ENCODE measurements around the gene EEPD1.
"Not testable (repeated sequence)": the region's sequence is repeated elsewhere in the genome, so short reads cannot be mapped to it uniquely, and the experiment has no call there.

EEPD1 gene

GRCh38 chr7:36315309-36315944 is 162.4 kb downstream of the EEPD1 start:
- DNase-seq (ENCODE audit: low read depth) = no peak
- TF ChIP-seq CTCF (conservative IDR thresholded peaks at IDR 0.05; ENCODE audit: low read length) = no peak
- H3K4me3 ChIP-seq (ENCODE audit: low read length) = no peak overlapping the region

- no peak for TF ChIP-seq CTCF (conservative IDR thresholded peaks at IDR 0.05; ENCODE audit: low read length)
- no peak overlapping the region for H3K4me3 ChIP-seq (ENCODE audit: low read length)
- DNase-seq (ENCODE audit: low read depth) = no peak
Measured at GRCh38 chr7:36316319-36316718, 163.3 kb downstream of the EEPD1 start.

- no peak overlapping the region for H3K4me3 ChIP-seq (ENCODE audit: low read length)
- DNase-seq (ENCODE audit: low read depth) = no peak
- TF ChIP-seq CTCF (conservative IDR thresholded peaks at IDR 0.05; ENCODE audit: low read length) = no peak
Measured at GRCh38 chr7:36317276-36317675, 164.2 kb downstream of the EEPD1 start.

GRCh38 chr7:36318116-36318515 is 165.1 kb downstream of the EEPD1 start:
- no peak for DNase-seq (ENCODE audit: low read depth)
- TF ChIP-seq CTCF (conservative IDR thresholded peaks at IDR 0.05; ENCODE audit: low read length) = no peak
- H3K4me3 ChIP-seq (ENCODE audit: low read length) = no peak overlapping the region

- DNase-seq (ENCODE audit: low read depth); H3K4me3 ChIP-seq (ENCODE audit: low read length): not testable (repeated sequence)
Measured at GRCh38 chr7:36321284-36321683, 168.2 kb downstream of the EEPD1 start.

GRCh38 chr7:36336390-36336789 is 183.3 kb downstream of the EEPD1 start:
- H3K4me3 ChIP-seq (ENCODE audit: low read length) = no peak overlapping the region
- TF ChIP-seq CTCF (conservative IDR thresholded peaks at IDR 0.05; ENCODE audit: low read length) = no peak
- DNase-seq (ENCODE audit: low read depth) = no peak

- DNase-seq (ENCODE audit: low read depth) = no peak
- TF ChIP-seq CTCF (conservative IDR thresholded peaks at IDR 0.05; ENCODE audit: low read length) = no peak
Measured at GRCh38 chr7:36338256-36338655, 185.2 kb downstream of the EEPD1 start.

GRCh38 chr7:36343548-36343947 is 190.5 kb downstream of the EEPD1 start:
- no peak for TF ChIP-seq CTCF (conservative IDR thresholded peaks at IDR 0.05; ENCODE audit: low read length)
- no peak overlapping the region for H3K4me3 ChIP-seq (ENCODE audit: low read length)
- no peak for DNase-seq (ENCODE audit: low read depth)

More at GRCh38 chr7:36338256-36338655, 185.2 kb downstream of the EEPD1 start:
- H3K4me3 ChIP-seq (ENCODE audit: low read length) = no peak overlapping the region

Measured in AG10803 (cell line).